Hematopoietic multipotent progenitor cell treated with erythropoietin and hydrocortisone succinate and interleukin-3 and kit ligand, for 4 days (in vitro differentiated cells): ENCODE results near the gene MARCKSL1.

Source experiments
- DNase-seq: peaks from one replicate; pipeline ENCODE4 v3.0.0-alpha.2; 2015

MARCKSL1 gene

GRCh38 chr1:32352831-32353383 is 16.9 kb upstream of the MARCKSL1 start:
- DNase-seq: no peak

- no peak for DNase-seq
These were observed 16.3 kb upstream of the MARCKSL1 start for GRCh38 chr1:32352239-32352745.

- DNase-seq: peak; percentile 98
These were observed 15.6 kb upstream of the MARCKSL1 start for GRCh38 chr1:32351399-32352238.

- DNase-seq: peak; percentile 86
These were observed 14.9 kb upstream of the MARCKSL1 start for GRCh38 chr1:32350785-32351398.

- DNase-seq: peak; percentile 61
These were observed 13.2 kb upstream of the MARCKSL1 start for GRCh38 chr1:32349211-32349708.

GRCh38 chr1:32346532-32347157 is 10.6 kb upstream of the MARCKSL1 start:
- DNase-seq: no peak

- peak; percentile 82 for DNase-seq
These were observed 9.3 kb upstream of the MARCKSL1 start for GRCh38 chr1:32345289-32345827.

- DNase-seq: no peak
These were observed 6.7 kb upstream of the MARCKSL1 start for GRCh38 chr1:32342704-32343103.

- DNase-seq: no peak
These were observed 5.9 kb upstream of the MARCKSL1 start for GRCh38 chr1:32341971-32342370.

GRCh38 chr1:32341186-32341757 is 5.2 kb upstream of the MARCKSL1 start:
- no peak for DNase-seq

GRCh38 chr1:32339363-32339978 is 3.4 kb upstream of the MARCKSL1 start:
- DNase-seq: peak; percentile 76

- no peak for DNase-seq
These were observed 2.7 kb upstream of the MARCKSL1 start for GRCh38 chr1:32338637-32339145.

- peak; percentile 75 for DNase-seq
These were observed 2.0 kb upstream of the MARCKSL1 start for GRCh38 chr1:32337855-32338636.

GRCh38 chr1:32336963-32337675 is 1.1 kb upstream of the MARCKSL1 start:
- peak; percentile 92 for DNase-seq

GRCh38 chr1:32336591-32336932 is 529 bp upstream of the MARCKSL1 start:
- DNase-seq: no peak

GRCh38 chr1:32335535-32335789 is 571 bp downstream of the MARCKSL1 start:
- DNase-seq: no peak

- DNase-seq: peak; percentile 81
These were observed 1.0 kb downstream of the MARCKSL1 start for GRCh38 chr1:32334864-32335534.

GRCh38 chr1:32334274-32334861 is 1.7 kb downstream of the MARCKSL1 start:
- DNase-seq: no peak

- no peak for DNase-seq
These were observed 2.6 kb downstream of the MARCKSL1 start for GRCh38 chr1:32333251-32333963.
